WTC11 (cell line): Measurements from ENCODE around the gene HOXC11. TPM values are rescaled to one million over a fixed set of nuclear protein-coding genes. Genes with fewer than 3 reads are reported as not detected.

Source experiments
- ATAC-seq: fragments of 200-7000 bp; cut with Tn5 transposase; 2 replicates; pipeline ENCODE4 v1.10.0; 2021; ENCODE audit warnings: mild to moderate bottlenecking, moderate library complexity
- CTCF ChIA-PET: fragments of 300-600 bp; sonication (Branson Sonifier 250); formaldehyde crosslinking; loops from one replicate; lab custom pipeline; 2021; ENCODE audit warnings: antibody characterized with exemption; lab: Charles Lee
- POLR2A ChIA-PET: fragments of 350-600 bp; sonication (Branson Sonifier 250); formaldehyde crosslinking; loops from one replicate; lab custom pipeline; 2021; ENCODE audit warnings: antibody characterized with exemption; lab: Charles Lee
- DNase-seq: peaks from one replicate; pipeline ENCODE4 v3.0.0; 2021; ENCODE audit warnings: low spot score
- H3K27ac Mint-ChIP-seq: 2 replicates; pipeline ENCODE4 v1.8.0; 2021; ENCODE audit warnings: mixed read lengths
- H3K27me3 Mint-ChIP-seq: 2 replicates; pipeline ENCODE4 v1.8.0; 2021; ENCODE audit warnings: low read depth, mild to moderate bottlenecking, moderate library complexity, mixed read lengths
- H3K36me3 Mint-ChIP-seq: 2 replicates; pipeline ENCODE4 v1.8.0; 2021; ENCODE audit warnings: mixed read lengths
- H3K4me1 Mint-ChIP-seq: 2 replicates; pipeline ENCODE4 v1.8.0; 2022; ENCODE audit warnings: mixed read lengths
- H3K4me3 Mint-ChIP-seq: 2 replicates; pipeline ENCODE4 v1.8.0; 2021; ENCODE audit warnings: mild to moderate bottlenecking, moderate library complexity, mixed read lengths
- H3K9me3 Mint-ChIP-seq: 2 replicates; pipeline ENCODE4 v1.8.0; 2021; ENCODE audit warnings: mixed read lengths
- AFF4 ChIP-seq: sonication (generic); formaldehyde crosslinking; IDR thresholded peaks from 2 replicates; pipeline ENCODE4 v1.8.1; 2023; ENCODE audit warnings: mild to moderate bottlenecking, missing genetic modification reagents, borderline replicate concordance
- ATF1 ChIP-seq: sonication (generic); formaldehyde crosslinking; IDR thresholded peaks from 2 replicates; pipeline ENCODE4 v1.8.1; 2023; ENCODE audit warnings: mild to moderate bottlenecking, moderate library complexity, missing genetic modification reagents
- CREM ChIP-seq: sonication (generic); formaldehyde crosslinking; IDR thresholded peaks from 2 replicates; pipeline ENCODE4 v1.8.1; 2022; ENCODE audit warnings: mild to moderate bottlenecking, missing genetic modification reagents, moderate library complexity
- ETV6 ChIP-seq: sonication (generic); formaldehyde crosslinking; IDR thresholded peaks from 2 replicates; pipeline ENCODE4 v1.8.1; 2022; ENCODE audit warnings: mild to moderate bottlenecking, missing genetic modification reagents
- GRHL2 ChIP-seq: fragments of 250-450 bp; sonication (Bioruptor Pico); IDR thresholded peaks from 2 replicates; pipeline ENCODE4 v1.8.0; 2022; ENCODE audit warnings: mild to moderate bottlenecking, moderate library complexity; ENCODE audit not compliant: insufficient replicate concordance, severe bottlenecking
- JUN ChIP-seq: sonication (generic); formaldehyde crosslinking; IDR thresholded peaks from 2 replicates; pipeline ENCODE4 v1.8.0; 2023; ENCODE audit warnings: mild to moderate bottlenecking, missing genetic modification reagents
- SOX15 ChIP-seq: fragments of 250-450 bp; sonication (Bioruptor Pico); IDR thresholded peaks from 2 replicates; pipeline ENCODE4 v1.9.0; 2021; ENCODE audit warnings: mild to moderate bottlenecking
- STAT6 ChIP-seq: sonication (generic); formaldehyde crosslinking; conservative IDR thresholded peaks from 2 replicates; pipeline ENCODE4 v1.8.1; 2023; ENCODE audit warnings: mild to moderate bottlenecking, low read depth, missing genetic modification reagents, moderate library complexity
- TCF7 ChIP-seq: sonication (generic); formaldehyde crosslinking; IDR thresholded peaks from 2 replicates; pipeline ENCODE4 v1.8.0; 2022; ENCODE audit warnings: mild to moderate bottlenecking, low read depth, missing genetic modification reagents, moderate library complexity
- USF2 ChIP-seq: sonication (generic); formaldehyde crosslinking; IDR thresholded peaks from 2 replicates; pipeline ENCODE4 v1.8.1; 2023; ENCODE audit warnings: mild to moderate bottlenecking, missing genetic modification reagents, moderate library complexity
- ZMAT4 ChIP-seq: fragments of 250-450 bp; sonication (Bioruptor Pico); IDR thresholded peaks from 2 replicates; pipeline ENCODE4 v1.9.0; 2021; ENCODE audit warnings: mild to moderate bottlenecking
- ZNF138 ChIP-seq: sonication (generic); formaldehyde crosslinking; conservative IDR thresholded peaks from 2 replicates; pipeline ENCODE4 v1.8.1; 2022; ENCODE audit warnings: mild to moderate bottlenecking, moderate library complexity, missing genetic modification reagents
- total RNA-seq: library from RNA; stranded (reverse); gene quantifications from 3 replicates; pipeline ENCODE4 v1.2.3, GENCODE V29; 2021

HOXC11 gene
- total RNA-seq, 1 experiment from 2014 or later, result not detected

- no peaks in the 10 kb centered on the region; the same call in 1 of the 2 replicates for H3K36me3 Mint-ChIP-seq
- DNase-seq (peak; percentile 55), ATAC-seq (peak; percentile 3; the same call in 1 of the 2 replicates)
- H3K27me3 Mint-ChIP-seq, result peaks cover 99% of the 10 kb centered on the region
- H3K9me3 Mint-ChIP-seq, result no peaks in the 10 kb centered on the region
- no peak overlapping the region for H3K27ac Mint-ChIP-seq
- peak overlapping the region; percentile 48 for H3K4me3 Mint-ChIP-seq
- ChIA-PET POLR2A (interaction anchor here (0.5 kb wide), 1 partner anchor 272 kb away, joined by 5 read pairs; no protein-coding TSS in a partner anchor), CTCF (no interaction called here)
- H3K4me1 Mint-ChIP-seq, result peaks cover 29% of the 10 kb centered on the region
- TF ChIP-seq ETV6 (CRISPR knock-in tag) (no peak), ATF1 (CRISPR knock-in tag) (no peak), AFF4 (CRISPR knock-in tag) (no peak), SOX15 (CRISPR knock-in tag) (no peak), ZMAT4 (no peak)
Measured at GRCh38 chr12:54019091-54019811, 46.3 kb downstream of the HOXC11 start.

GRCh38 chr12:54019924-54020590 lies 47.1 kb downstream of the HOXC11 start:
- CTCF ChIA-PET, result interaction anchor here (0.6 kb wide), 1 partner anchor 181 kb away, joined by 3 read pairs; no protein-coding TSS in a partner anchor
- H3K27me3 Mint-ChIP-seq, result peaks cover 99% of the 10 kb centered on the region
- TF ChIP-seq CREM (CRISPR knock-in tag) (no peak), ZNF138 (CRISPR knock-in tag) (no peak), JUN (CRISPR knock-in tag) (no peak), SOX15 (CRISPR knock-in tag) (no peak), STAT6 (CRISPR knock-in tag) (no peak), USF2 (no peak), TCF7 (no peak), GRHL2 (CRISPR knock-in tag) (no peak)

More at GRCh38 chr12:54019924-54020590, 47.1 kb downstream of the HOXC11 start:
- Mint-ChIP-seq H3K27ac (no peak overlapping the region), H3K4me3 (peak overlapping the region; percentile 38), H3K36me3 (no peaks in the 10 kb centered on the region; the same call in 1 of the 2 replicates), H3K9me3 (no peaks in the 10 kb centered on the region), H3K4me1 (peaks cover 25% of the 10 kb centered on the region)
- ATAC-seq (no peak), DNase-seq (no peak)
- POLR2A ChIA-PET, result no interaction called here
